Endometrium (tissue), 2 donors: Measurements from ENCODE around the gene POM121C.
"Not testable (repeated sequence)": the region's sequence is repeated elsewhere in the genome, so short reads cannot be mapped to it uniquely, and the experiment has no call there.

ENCODE experiments used
- FAIRE-seq: peaks from 2 replicates; lab custom pipeline; 2012; peaks lifted over from hg19 to GRCh38; lab: Jason Lieb, UNC
- donor health status: control.
- donor health status: control.

The POM121C gene

DNA sequence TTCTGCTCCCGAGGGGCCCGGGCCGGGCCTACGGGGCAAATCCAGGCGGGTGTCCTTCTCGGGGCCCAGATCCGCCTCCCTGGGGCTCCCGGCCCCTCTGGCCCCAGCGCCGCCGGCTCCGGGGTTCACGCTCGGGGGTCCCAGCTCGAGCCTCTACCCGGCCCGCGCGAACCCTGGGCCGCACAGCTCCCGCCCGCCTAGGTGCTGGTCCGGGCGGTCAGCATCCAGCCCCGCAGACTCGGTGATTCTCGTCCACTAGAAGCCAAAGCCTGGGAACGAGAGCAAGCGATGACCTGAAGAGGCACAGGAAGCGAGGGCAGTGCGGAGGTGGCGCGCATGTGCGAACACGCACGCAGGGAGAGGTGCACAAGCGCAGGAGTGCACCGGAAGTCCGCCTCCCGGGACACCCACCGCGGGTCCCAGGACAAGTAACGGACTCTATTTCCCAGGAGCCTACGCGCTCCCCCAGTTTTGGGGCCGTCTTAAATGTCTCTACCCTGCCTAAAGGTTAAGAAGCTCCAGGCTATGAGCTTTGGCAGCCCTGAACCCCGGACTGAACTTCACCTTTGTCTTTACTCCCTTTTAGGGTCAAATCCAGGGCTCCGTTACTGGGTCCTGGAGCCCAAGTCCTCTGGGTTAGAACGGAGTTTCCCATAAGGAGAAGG, at the start of gene POM121C:
Gene POM121C (minus strand): TSS at position 321 of the 665 bp plus-strand sequence. CDS start 44,803 bp downstream, outside the sequence.
- FAIRE-seq = not testable (repeated sequence)

DNA sequence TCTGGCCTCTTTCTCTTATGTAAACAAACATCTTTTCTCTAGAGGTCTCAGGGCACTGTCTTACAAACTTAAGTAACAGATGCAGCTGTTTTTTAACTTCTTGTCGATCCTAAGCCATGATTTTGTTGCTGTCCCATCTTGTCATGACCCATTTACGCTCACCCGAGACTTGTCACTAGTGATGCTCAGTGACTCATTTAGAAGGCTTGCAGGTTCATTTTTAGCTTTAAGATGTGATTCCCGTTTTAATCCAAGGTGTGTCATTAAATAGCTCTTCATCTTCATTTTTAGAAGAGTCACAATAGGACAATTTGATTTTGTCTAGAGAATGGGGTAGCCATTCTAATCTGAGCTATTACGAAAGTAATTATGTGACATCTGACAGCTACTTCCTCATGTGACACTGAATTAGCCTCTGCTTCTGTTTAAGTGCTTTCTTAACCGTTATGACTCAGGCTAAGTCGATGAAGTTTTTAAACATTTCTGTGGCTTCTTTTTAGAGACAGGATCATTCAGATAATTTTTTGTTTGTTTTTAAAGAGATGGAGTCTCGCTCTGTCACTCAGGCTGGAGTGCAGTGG, 48.7 kb upstream of the POM121C start:
- no peak for FAIRE-seq

DNA sequence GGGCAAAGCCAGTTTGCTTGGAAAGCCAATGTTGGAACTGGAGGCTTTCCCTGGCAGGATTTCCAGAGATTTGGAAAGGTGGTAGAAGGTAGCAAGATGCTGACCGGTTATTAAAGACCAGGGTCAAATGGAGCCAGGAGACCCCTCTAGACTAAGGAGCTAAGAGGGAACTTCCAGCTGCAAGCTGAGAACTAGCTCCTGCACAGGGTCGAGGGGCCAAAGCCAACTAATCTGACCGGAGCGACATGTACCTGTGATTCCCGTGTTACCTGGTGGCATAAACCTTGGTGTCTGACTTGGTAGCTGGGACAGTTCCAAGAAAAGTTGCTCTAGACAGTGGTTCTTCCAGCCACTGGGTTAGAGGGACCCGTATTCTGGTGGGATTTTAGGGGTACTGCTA, 47.8 kb upstream of the POM121C start:
- FAIRE-seq = no peak

DNA sequence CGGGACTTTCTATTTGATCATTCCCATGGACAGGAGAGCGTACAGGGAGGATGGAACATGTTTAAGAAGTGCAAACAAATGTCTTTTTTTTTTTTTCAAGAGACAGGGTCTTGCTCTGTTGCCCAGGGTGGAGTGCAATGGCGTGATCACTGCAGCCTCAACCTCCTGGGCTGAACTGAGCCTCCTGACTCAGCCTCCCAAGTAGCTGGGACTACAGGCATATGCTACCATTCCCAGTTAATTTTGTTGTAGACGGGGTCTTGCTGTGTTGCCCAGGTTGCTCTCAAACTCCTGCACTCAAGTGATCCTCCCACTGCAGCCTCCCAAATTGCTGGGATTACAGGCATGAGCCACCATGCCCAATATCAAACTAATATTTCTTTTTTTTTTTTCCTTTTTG, 46.5 kb upstream of the POM121C start:
- FAIRE-seq = no peak

DNA sequence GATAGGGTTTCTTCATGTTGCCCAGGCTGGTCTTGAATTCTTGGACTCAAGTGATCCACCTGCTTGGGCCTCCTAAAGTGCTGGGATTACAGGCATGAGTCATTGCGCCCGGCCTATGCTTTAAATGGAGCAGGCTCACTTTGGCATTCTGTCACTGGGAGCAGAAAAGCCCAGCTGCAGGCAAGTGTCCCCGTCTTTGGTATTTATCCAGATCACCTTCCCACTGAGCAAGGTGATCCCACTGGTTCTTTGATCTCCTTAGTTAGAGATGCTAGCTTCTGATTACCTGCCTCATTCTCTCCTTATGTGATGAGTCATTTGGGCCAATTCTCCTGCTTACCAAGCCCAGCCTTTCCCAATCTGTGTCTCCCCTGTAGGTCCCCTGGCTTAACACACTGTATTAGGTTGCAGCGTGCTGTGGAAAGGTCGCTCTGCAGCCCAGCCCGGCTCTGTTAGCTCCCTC, 45.3 kb upstream of the POM121C start:
- FAIRE-seq = no peak

DNA sequence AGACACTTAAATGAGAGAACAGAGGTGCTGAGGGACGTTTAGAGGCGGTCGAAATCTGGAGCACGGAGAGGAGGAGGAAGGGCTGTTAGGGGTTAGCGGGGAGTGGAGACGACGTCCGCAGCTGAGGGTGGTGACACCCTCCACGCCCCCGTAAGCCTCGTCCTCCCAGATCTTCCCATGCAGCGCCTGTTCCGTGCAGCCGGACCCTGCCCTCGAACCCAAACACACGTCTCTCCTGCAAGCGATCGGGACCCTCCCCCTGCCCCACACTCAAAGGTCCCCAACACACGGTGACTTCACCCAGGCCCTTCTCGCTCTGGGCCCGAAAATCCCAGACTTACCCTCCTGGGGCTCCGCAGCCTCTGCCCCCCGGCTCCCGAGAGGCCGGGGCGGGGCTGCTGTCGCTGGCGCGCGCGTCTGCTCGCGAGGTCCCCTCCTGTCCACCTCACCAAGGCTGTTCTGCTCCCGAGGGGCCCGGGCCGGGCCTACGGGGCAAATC, 41.2 kb upstream of the POM121C start:
- FAIRE-seq = not testable (repeated sequence)

DNA sequence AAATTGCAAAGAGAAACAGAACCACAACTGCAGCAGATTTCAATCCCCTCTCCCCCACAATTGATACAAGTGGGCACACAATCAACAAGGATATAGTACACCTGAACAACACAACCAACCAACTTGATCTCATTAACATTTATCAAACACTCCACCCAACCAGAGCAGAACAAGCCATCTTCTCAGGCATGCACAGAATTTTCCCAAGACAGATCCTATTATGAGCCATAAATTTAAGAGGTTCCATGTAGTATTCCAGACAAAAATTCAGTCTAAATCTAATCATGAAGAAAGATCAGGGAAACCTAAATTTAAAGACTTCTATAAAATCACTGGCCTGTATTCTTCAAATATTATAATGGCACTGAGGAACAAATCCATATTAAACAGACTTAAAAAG, 35.6 kb upstream of the POM121C start:
- not testable (repeated sequence) for FAIRE-seq

DNA sequence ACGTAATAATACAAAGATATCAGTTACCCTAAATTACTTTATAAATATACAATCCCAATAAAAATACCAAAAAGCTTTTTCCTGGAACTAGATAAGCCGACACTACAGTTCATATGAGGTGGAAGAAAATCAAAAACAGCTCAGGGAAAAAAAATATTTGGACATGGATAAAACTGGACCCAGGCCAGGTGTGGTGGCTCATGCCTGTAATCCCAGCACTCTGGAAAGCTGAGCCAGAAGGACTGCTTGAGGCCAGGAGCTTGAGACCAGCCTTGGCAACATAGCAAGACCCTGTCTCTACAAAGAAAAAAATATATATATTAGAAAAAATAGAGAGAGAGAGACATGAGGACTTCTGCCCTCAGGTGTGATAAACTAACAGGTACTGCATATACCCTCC, 32.7 kb upstream of the POM121C start:
- FAIRE-seq = not testable (repeated sequence)

DNA sequence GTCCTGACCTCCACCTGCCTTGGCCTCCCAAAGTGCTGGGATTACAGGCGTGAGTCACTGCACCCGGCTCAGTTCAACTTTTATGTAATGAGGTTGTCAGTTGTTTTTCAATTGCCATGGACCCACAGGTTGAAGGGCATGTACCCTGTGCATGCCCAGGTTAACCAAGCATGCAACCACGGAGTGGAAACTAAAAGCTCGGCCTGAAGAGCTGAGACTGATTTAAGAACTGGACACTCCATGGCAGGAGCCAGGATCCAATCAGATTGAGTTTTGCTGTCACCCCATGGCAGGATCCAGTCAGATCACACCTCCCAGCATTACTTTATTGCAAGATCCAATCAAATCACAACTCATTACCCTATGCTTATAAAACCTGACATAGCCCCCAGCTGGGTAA, 22.9 kb upstream of the POM121C start:
- not testable (repeated sequence) for FAIRE-seq

DNA sequence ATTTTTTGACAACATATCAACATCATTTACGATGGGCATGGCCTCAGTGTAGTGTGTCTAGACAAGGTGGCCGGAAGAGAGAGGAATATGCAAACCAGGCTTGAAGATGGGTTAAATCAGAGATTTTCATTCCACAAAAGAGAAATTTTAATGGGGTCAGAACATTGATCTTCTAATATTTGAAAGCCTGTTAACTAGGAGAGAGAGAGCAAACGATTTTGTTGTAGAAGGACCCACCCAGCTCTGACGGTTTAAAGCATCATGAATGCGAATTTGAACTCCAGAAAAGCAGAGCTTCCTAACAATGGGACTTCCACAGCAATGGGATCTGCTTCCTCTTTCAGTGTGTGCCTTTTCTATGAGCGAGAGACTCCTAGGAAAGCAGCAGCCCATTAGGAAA, 5.9 kb upstream of the POM121C start, which contains the start of gene SPDYE5:
Gene SPDYE5 (plus strand): TSS at position 301 of the 400 bp plus-strand sequence. CDS start 1,728 bp downstream, outside the sequence.
- not testable (repeated sequence) for FAIRE-seq

DNA sequence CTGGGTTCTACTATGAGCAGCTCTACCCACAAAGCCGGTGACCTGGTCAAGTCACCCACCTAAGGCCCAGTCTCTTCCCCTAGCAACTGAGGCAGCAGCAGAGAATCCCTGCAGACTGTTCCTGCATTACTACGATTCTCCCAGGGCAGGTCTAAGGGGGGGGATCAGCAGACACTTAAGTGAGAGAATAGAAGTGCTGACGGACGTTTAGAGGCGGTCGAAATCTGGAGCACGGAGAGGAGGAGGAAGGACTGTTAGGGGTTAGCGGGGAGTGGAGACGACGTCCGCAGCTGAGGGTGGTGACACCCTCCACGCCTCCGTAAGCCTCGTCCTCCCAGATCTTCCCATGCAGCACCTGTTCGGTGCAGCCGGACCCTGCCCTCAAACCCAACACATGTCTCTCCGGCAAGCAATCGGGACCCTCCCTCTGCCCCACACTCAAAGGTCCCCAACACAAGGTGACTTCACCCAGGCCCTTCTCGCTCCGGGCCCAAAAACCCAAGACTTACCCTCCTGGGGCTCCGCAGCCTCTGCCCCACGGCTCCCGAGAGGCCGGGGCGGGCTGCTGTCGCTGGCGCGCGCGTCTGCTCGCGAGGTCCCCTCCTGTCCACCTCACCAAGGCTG, 632 bp downstream of the POM121C start:
- FAIRE-seq = not testable (repeated sequence)

DNA sequence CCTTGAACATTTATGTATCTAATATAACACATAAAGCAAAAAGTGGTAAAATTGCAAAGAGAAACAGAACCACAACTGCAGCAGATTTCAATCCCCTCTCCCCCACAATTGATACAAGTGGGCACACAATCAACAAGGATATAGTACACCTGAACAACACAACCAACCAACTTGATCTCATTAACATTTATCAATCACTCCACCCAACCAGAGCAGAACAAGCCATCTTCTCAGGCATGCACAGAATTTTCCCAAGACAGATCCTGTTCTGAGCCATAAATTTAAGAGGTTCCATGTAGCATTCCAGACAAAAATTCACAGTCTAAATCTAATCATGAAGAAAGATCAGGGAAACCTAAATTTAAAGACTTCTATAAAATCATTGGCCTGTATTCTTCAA, 5.8 kb downstream of the POM121C start:
- FAIRE-seq = not testable (repeated sequence)

DNA sequence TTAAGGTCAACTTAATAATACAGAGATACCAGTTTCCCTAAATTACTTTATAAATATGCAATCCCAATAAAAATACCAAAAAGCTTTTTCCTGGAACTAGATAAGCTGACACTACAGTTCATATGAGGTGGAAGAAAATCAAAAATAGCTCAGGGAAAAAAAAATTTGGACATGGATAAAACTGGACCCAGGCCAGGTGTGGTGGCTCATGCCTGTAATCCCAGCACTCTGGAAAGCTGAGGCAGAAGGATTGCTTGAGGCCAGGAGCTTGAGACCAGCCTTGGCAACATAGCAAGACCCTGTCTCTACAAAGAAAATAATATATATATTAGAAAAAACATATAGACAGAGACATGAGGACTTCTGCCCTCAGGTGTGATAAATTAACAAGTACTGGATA, 8.6 kb downstream of the POM121C start:
- not testable (repeated sequence) for FAIRE-seq

DNA sequence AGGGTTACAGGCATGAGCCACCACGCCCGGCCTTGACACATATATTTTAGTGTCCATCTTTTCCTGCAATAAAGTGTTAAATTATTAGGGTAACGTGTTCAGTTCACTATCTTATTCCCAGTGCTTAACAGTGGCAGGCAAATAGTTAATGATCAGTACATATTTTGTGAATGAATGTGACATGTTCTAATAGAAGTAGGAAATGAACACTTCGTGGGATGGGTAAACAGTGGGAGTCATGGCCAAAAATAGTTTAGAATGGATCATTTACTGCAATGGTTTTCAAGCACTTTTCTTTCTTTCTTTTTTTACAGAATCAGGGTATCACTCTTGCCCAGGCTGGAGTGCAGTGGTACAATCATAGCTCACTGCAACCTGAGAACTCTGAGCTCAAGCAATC, 15.9 kb downstream of the POM121C start:
- not testable (repeated sequence) for FAIRE-seq

DNA sequence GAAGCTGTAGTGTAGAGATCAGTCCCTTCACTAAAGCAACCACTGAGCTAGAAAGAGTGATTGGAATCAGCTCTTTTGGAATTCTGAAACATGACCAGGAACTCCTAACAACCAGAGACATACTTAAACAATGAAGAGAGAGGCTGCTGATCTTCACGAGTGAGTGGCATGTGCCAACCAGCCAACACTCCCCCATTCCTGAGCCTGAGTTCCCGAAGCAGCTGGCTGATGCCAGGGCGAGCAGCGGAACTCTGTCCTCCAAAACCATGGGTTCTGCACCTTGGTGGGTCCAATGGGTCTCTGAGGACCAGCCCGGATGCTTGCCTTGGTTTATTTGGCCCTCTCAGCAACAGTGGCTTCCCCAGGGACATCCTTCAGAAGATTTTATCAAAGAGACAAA, 25.6 kb downstream of the POM121C start:
- not testable (repeated sequence) for FAIRE-seq

DNA sequence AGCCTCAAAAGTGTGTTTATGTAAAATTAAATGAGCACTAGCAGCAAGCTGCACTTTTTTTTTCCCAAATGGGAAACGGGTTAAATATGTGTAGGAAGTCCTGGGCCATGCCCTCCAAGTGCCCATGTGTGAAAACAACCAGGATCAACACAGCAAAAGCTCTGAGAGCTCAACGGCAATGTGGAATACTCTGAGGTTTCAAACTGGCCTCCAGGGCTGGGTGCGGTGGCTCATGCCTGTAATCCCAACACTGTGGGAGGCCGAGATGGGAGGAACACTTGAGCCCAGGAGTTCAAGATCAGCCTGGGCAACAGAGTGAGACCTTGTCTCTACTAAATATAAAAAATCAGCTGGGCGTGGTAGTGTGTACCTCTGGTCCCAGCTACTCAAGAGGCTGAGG, 28.1 kb downstream of the POM121C start:
- not testable (repeated sequence) for FAIRE-seq

DNA sequence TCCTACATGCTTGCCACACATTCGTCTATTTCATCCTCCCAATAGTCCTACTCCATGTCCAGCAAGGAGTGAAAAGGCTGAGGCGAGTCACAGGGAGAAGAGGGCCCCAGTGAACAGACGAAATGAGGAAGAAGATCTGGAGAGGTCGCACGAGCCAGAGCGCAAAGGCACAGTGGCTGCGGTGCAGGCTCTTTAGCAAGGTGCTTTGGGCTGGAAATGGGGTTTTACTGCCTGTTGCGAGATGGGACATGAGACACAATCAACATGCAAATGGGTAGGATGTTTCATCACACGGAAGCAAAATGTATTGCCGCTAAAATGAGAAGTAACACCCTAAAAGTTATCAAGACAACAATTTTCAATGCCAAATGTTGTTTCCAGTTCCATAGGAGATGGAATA, 29.7 kb downstream of the POM121C start:
- FAIRE-seq = not testable (repeated sequence)

DNA sequence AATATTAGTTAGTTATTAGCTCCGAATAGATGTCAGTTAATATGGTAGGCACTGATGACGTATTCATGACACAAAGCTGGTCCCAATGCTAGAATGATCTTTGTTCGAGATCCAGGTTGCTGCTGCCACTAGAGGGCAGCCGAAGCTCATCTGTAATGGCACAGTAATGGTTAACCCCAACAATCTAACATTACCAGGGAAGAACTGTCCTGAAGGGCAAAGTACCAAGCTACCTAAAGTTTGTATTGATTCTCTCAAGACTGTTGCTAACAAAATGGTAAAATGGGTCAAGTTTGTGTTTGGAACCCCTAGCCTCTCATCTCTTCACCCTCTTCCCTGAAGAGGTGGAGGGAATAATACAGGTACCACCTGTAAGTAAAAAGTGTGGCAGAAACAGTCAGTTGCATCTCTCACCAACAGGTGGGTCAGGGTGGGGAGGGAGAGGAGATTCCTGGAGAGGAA, 33.6 kb downstream of the POM121C start:
- not testable (repeated sequence) for FAIRE-seq

DNA sequence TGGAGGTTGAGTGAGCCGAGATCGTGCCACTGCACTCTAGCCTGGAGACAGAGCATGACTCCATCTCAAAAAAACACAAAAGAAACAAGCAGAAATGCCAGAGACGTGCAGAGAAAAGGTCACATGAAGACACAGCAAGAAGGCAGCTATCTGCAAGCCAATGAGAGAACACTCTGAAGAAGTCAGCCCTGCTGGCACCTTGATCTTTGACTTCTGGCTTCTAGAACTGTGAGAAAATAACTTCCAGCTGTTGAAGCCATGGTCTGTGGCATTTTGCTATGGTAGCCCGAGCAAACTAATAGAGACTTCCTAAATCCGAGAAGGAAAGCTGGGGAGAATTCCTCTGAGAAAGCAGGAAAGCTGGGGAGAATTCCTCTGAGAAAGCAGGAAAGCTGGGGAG, 36.2 kb downstream of the POM121C start:
- FAIRE-seq = not testable (repeated sequence)

DNA sequence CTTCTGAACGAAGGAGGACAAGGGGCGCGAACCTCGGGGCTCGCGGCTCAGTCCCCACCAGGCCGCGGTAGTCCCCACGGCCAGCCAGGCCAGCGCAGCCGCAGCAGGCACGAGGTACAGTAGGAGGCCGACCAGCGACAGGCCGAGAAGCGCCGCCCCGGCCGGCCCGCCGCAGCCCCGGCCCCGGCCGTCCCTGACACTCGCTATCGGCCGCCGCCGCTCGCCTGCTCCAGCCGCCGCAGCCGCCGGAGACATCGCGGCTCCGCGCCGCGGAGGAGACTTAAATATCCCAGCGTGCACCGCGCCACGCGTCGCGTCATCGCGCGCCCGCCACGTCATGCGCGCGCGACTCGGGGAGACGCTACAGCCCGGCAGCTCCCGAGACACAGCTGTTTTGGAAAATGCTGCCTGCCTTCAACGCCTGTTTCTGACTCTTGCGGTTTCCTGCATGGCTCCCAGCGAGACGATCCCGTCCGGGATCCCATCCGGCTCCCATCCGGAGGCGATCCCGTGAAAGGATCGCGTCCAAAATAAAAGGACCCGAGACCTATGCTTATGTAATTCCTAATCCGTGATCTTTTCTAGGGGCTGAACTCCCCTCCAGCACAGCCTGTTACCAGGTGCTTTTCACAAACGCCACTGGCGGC, 43.5 kb downstream of the POM121C start:
- FAIRE-seq = not testable (repeated sequence)

DNA sequence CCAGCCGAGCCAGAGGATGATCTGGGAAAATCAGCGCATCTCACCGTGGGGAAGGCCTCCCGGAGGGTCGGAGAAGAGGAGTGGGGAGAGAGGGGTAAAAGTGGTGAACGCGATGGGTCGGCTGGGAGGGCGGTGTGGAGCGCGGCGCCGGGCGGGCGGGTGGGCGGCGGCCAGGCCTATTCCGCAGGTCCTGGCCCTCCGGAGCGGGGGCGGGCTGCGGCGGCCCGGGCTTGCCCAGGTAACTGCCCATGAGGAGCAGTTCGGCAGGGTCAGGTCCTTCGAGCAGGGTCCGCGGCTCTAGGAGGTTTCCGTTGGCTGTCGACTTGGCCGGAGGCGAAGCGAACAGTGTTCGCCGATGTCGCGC, 44.0 kb downstream of the POM121C start:
- FAIRE-seq = not testable (repeated sequence)

DNA sequence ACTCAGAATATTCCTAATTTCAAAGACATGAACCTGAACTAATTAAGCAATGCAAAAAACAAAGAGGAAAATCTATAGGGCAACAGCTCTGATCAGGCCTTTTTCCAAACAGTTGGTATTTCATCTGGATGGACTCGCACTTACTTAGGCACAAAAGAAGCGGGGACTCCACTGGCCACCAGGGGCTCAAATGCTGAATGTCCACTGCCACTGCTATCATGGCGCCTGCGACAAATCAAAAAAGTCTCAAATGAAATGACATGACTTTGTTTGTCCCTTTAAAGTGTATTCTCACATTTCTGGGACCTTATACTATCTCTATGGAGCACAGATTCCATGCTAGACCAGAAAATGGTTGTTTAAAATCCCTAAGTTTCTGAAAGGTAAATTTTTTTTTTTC, 47.1 kb downstream of the POM121C start:
- not testable (repeated sequence) for FAIRE-seq
